HG02870 (cell line): ENCODE results near the gene TENM4.

Source experiments
- ATAC-seq: cut with Tn5 transposase; IDR thresholded peaks from one replicate; pipeline ENCODE4 v1.9.1; 2021; ENCODE audit warnings: mild to moderate bottlenecking, moderate library complexity; ENCODE audit not compliant: unreplicated experiment

The TENM4 gene

GRCh38 chr11:79352349-79352703, 88.5 kb downstream of the TENM4 start:
- ATAC-seq, result no peak

- no peak for ATAC-seq
These were observed 91.7 kb downstream of the TENM4 start for GRCh38 chr11:79348976-79349682.

- ATAC-seq, result no peak
These were observed 94.8 kb downstream of the TENM4 start for GRCh38 chr11:79346021-79346420.

GRCh38 chr11:79344753-79345294, 96.0 kb downstream of the TENM4 start:
- no peak for ATAC-seq

- ATAC-seq, result no peak
These were observed 98.1 kb downstream of the TENM4 start for GRCh38 chr11:79342686-79343085.

- no peak for ATAC-seq
These were observed 98.6 kb downstream of the TENM4 start for GRCh38 chr11:79342236-79342635.

GRCh38 chr11:79340535-79340934, 100.3 kb downstream of the TENM4 start:
- ATAC-seq, result no peak

- no peak for ATAC-seq
These were observed 103.9 kb downstream of the TENM4 start for GRCh38 chr11:79336797-79337517.

GRCh38 chr11:79335681-79336080, 105.1 kb downstream of the TENM4 start:
- no peak for ATAC-seq

- no peak for ATAC-seq
These were observed 107.5 kb downstream of the TENM4 start for GRCh38 chr11:79333355-79333754.

- no peak for ATAC-seq
These were observed 108.8 kb downstream of the TENM4 start for GRCh38 chr11:79332017-79332416.

GRCh38 chr11:79331203-79331901, 109.5 kb downstream of the TENM4 start:
- no peak for ATAC-seq

GRCh38 chr11:79330651-79331050, 110.2 kb downstream of the TENM4 start:
- ATAC-seq, result no peak

- ATAC-seq, result no peak
These were observed 111.3 kb downstream of the TENM4 start for GRCh38 chr11:79329561-79329960.

GRCh38 chr11:79328402-79328801, 112.4 kb downstream of the TENM4 start:
- no peak for ATAC-seq

- no peak for ATAC-seq
These were observed 115.0 kb downstream of the TENM4 start for GRCh38 chr11:79325851-79326250.

GRCh38 chr11:79321263-79321662, 119.6 kb downstream of the TENM4 start:
- no peak for ATAC-seq

GRCh38 chr11:79314906-79315689, 125.7 kb downstream of the TENM4 start:
- no peak for ATAC-seq

- no peak for ATAC-seq
These were observed 127.3 kb downstream of the TENM4 start for GRCh38 chr11:79313530-79313913.

- no peak for ATAC-seq
These were observed 128.0 kb downstream of the TENM4 start for GRCh38 chr11:79312617-79313529.
